Caco-2 (cell line): ENCODE results near the gene ELMOD1. TPM values are rescaled to one million over a fixed set of nuclear protein-coding genes. Genes with fewer than 3 reads are reported as not detected.

Experiments
- BruUV-seq: library from RNA; stranded (reverse); fragments of 400-500 nt; replicated peaks from 2 replicates; lab custom pipeline; 2021; lab: Mats Ljungman, UMichigan
- CTCF ChIA-PET: fragments of 300-600 bp; sonication (Branson Sonifier 250); formaldehyde crosslinking; loops from one replicate; lab custom pipeline; 2022; ENCODE audit warnings: antibody characterized with exemption; lab: Charles Lee
- POLR2A ChIA-PET: fragments of 300-600 bp; sonication (Branson Sonifier 250); formaldehyde crosslinking; loops from one replicate; lab custom pipeline; 2022; ENCODE audit warnings: antibody characterized with exemption; lab: Charles Lee
- DNase-seq, 2 experiments: peaks; one replicate each; pipeline versions ENCODE4 v3.0.0 to v3.0.0-alpha.2; 2020 to 2022
- H3K27me3 ChIP-seq: replicated peaks from 2 replicates; pipeline ENCODE4 v1.6.0; 2011; ENCODE audit warnings: low read length; ENCODE audit not compliant: control insufficient read depth, insufficient read depth
- H3K36me3 ChIP-seq: 2 replicates; pipeline ENCODE4 v1.5.1; 2011; ENCODE audit warnings: low read length; ENCODE audit not compliant: control insufficient read depth, insufficient read depth
- H3K4me1 ChIP-seq: fragments of 250-450 bp; sonication (Bioruptor Pico); 2 replicates; pipeline ENCODE4 v1.5.1; 2020; ENCODE audit warnings: mild to moderate bottlenecking
- H3K4me3 ChIP-seq: 2 replicates; pipeline ENCODE4 v1.5.1; 2011; ENCODE audit warnings: low read depth, mild to moderate bottlenecking, control low read depth, low read length
- H3K9me3 ChIP-seq: fragments of 250-450 bp; sonication (Bioruptor Pico); 2 replicates; pipeline ENCODE4 v1.5.1; 2020; ENCODE audit warnings: mild to moderate bottlenecking, moderate library complexity
- H3K27ac Mint-ChIP-seq: one replicate; pipeline ENCODE4 v1.8.0; 2022; ENCODE audit warnings: mixed read lengths; ENCODE audit not compliant: unreplicated experiment
- H3K27me3 Mint-ChIP-seq: one replicate; pipeline ENCODE4 v1.8.0; 2022; ENCODE audit warnings: mixed read lengths; ENCODE audit not compliant: insufficient read depth, unreplicated experiment
- H3K36me3 Mint-ChIP-seq: one replicate; pipeline ENCODE4 v1.8.0; 2022; ENCODE audit warnings: mild to moderate bottlenecking, mixed read lengths; ENCODE audit not compliant: insufficient read depth, unreplicated experiment
- H3K4me1 Mint-ChIP-seq: one replicate; pipeline ENCODE4 v1.8.0; 2022; ENCODE audit warnings: low read depth, mixed read lengths; ENCODE audit not compliant: unreplicated experiment
- H3K4me3 Mint-ChIP-seq: one replicate; pipeline ENCODE4 v1.8.0; 2022; ENCODE audit warnings: mild to moderate bottlenecking, moderate library complexity, mixed read lengths; ENCODE audit not compliant: unreplicated experiment
- H3K9me3 Mint-ChIP-seq: one replicate; pipeline ENCODE4 v1.8.0; 2022; ENCODE audit warnings: mixed read lengths; ENCODE audit not compliant: unreplicated experiment
- intact Hi-C: fragments of 100-400 bp; cut with micrococcal nuclease; formaldehyde crosslinking; loops from one replicate; pipeline ENCODE4 v1.10.0; 2022; ENCODE audit not compliant: unreplicated experiment
- total RNA-seq: library from RNA; stranded (reverse); gene quantifications from 2 replicates; pipeline ENCODE4 v1.2.3, GENCODE V29; 2022
- TF ChIP-seq, protein P1 (sequence below), 2 experiments: fragments of 200-600 bp in 1 of 2; IDR thresholded peaks; 1 replicate in 1 of 2; 2 replicates in 1 of 2; pipeline versions ENCODE4 v1.5.1 to v1.8.0; 2011 to 2022; ENCODE audit warnings: antibody characterized with exemption in 1 of 2, control low read depth in 1 of 2, inconsistent platforms in 1 of 2, low read depth in 1 of 2, low read length in 1 of 2, mild to moderate bottlenecking in 1 of 2, moderate library complexity in 1 of 2; ENCODE audit not compliant: insufficient read depth in 1 of 2, severe bottlenecking in 1 of 2, unreplicated experiment in 1 of 2

ELMOD1 gene
- total RNA-seq, 1 experiment from 2014 or later = not detected

GRCh38 chr11:107621081-107621480 lies 30.1 kb downstream of the ELMOD1 start:
- H3K9me3 Mint-ChIP-seq = no peaks in the 10 kb centered on the region
- POLR2A ChIA-PET = no interaction called here
- Histone ChIP-seq H3K4me3 (no peak overlapping the region), H3K4me1 (no peaks in the 10 kb centered on the region), H3K27me3 (0 out of 2 replicates have a peak, but pooled peaks cover 3% of the 10 kb centered on the region), H3K9me3 (no peaks in the 10 kb centered on the region), H3K36me3 (no peaks in the 10 kb centered on the region)
- H3K27ac Mint-ChIP-seq = no peak overlapping the region
- CTCF ChIA-PET = no interaction called here
- intact Hi-C loops = no loop called here
- TF ChIP-seq, protein P1, sequence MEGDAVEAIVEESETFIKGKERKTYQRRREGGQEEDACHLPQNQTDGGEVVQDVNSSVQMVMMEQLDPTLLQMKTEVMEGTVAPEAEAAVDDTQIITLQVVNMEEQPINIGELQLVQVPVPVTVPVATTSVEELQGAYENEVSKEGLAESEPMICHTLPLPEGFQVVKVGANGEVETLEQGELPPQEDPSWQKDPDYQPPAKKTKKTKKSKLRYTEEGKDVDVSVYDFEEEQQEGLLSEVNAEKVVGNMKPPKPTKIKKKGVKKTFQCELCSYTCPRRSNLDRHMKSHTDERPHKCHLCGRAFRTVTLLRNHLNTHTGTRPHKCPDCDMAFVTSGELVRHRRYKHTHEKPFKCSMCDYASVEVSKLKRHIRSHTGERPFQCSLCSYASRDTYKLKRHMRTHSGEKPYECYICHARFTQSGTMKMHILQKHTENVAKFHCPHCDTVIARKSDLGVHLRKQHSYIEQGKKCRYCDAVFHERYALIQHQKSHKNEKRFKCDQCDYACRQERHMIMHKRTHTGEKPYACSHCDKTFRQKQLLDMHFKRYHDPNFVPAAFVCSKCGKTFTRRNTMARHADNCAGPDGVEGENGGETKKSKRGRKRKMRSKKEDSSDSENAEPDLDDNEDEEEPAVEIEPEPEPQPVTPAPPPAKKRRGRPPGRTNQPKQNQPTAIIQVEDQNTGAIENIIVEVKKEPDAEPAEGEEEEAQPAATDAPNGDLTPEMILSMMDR (IDR thresholded peaks at IDR 0.05; ENCODE audit: insufficient read depth in 1 of 2, low read depth in 1 of 2, low read length in 1 of 2, severe bottlenecking in 1 of 2, unreplicated experiment in 1 of 2) = no peak
- BruUV-seq = no TSS peak
- no peaks in the 10 kb centered on the region for H3K36me3 Mint-ChIP-seq
- H3K4me3 Mint-ChIP-seq = no peak overlapping the region
- no peaks in the 10 kb centered on the region for H3K4me1 Mint-ChIP-seq
- H3K27me3 Mint-ChIP-seq = peaks cover 37% of the 10 kb centered on the region
- DNase-seq = no peak

DNA sequence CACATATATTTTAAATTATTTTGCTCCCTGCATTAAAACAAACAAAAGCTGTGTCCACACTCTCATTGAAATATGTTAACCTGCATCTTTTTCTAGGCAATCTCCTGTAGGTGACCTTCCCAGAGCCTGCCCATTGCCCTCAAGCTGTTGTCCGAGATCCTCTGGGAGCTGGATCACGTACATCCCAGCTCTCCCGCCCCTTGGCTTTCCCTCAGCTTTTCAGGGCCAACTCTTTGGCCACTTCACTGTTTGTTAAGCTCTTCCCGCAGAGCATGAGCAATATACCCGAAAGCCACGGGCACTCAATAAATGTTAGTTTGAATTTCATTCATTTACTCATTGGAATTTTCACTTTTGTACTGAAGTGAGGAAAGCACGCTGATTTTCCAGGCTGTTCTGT lies 32.2 kb downstream of the ELMOD1 start:
- intact Hi-C loops = no loop called here
- BruUV-seq = no TSS peak

DNA sequence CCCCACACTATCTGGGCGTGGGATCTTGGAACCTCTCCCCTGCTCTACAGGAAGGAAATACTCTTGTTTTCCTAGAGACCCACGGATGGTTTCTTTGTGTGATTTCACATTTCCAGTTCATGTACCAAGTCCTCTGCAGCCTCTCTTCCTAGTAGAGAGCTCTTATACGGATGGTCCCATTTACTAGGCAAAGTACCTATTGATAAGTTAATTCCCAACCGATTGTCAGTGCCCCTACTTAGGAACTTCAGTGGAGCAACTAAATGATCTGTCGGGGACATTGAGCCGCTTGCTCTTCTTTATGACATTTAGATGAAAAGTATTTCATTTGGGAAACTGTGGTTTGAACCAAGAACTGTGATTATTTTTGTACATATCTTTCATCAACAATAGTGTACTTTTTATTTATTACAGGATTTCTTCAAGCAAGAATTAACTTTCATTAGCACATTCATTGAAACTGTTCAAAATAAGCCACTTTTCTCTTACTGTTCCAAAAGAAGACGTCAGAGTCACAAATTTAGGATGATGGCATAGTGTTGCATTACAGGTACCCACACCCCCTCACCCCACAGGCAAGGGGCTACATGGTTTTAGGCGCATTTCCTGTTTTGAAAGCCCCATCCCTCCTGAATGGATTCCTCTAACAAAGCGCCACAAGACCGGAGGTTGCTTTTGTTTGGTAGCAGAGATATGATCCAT lies 34.2 kb downstream of the ELMOD1 start:
- Mint-ChIP-seq H3K9me3 (no peaks in the 10 kb centered on the region), H3K27me3 (peaks cover 39% of the 10 kb centered on the region), H3K36me3 (no peaks in the 10 kb centered on the region), H3K27ac (no peak overlapping the region), H3K4me1 (no peaks in the 10 kb centered on the region), H3K4me3 (no peak overlapping the region)
- intact Hi-C loops = no loop called here
- DNase-seq = no peak
- H3K4me1 ChIP-seq = no peaks in the 10 kb centered on the region
- POLR2A ChIA-PET = no interaction called here
- H3K4me3 ChIP-seq = no peak overlapping the region
- CTCF ChIA-PET = no interaction called here
- no peaks in the 10 kb centered on the region for H3K9me3 ChIP-seq
- no TSS peak for BruUV-seq
- TF ChIP-seq, protein P1 (IDR thresholded peaks at IDR 0.05; ENCODE audit: insufficient read depth in 1 of 2, low read depth in 1 of 2, low read length in 1 of 2, severe bottlenecking in 1 of 2, unreplicated experiment in 1 of 2) = no peak
- no peaks in the 10 kb centered on the region for H3K36me3 ChIP-seq
- no peaks in the 10 kb centered on the region; the same call in 1 of the 2 replicates for H3K27me3 ChIP-seq

More for the DNA sequence above, 32.2 kb downstream of the ELMOD1 start:
- H3K27me3 Mint-ChIP-seq = peaks cover 36% of the 10 kb centered on the region
- H3K27ac Mint-ChIP-seq = no peak overlapping the region
- H3K4me3 Mint-ChIP-seq = no peak overlapping the region
- no peak for DNase-seq
- ChIA-PET CTCF (no interaction called here), POLR2A (interaction anchor here (0.6 kb wide), 1 partner anchor 273 kb away, joined by 3 read pairs; no protein-coding TSS in a partner anchor)
- TF ChIP-seq, protein P1 (IDR thresholded peaks at IDR 0.05; ENCODE audit: insufficient read depth in 1 of 2, low read depth in 1 of 2, low read length in 1 of 2, severe bottlenecking in 1 of 2, unreplicated experiment in 1 of 2) = no peak
- Histone ChIP-seq H3K4me3 (no peak overlapping the region), H3K36me3 (no peaks in the 10 kb centered on the region), H3K4me1 (no peaks in the 10 kb centered on the region), H3K9me3 (no peaks in the 10 kb centered on the region), H3K27me3 (0 out of 2 replicates have a peak, but pooled peaks cover under 1% of the 10 kb centered on the region)
- no peaks in the 10 kb centered on the region for H3K9me3 Mint-ChIP-seq
- H3K4me1 Mint-ChIP-seq = no peaks in the 10 kb centered on the region
- H3K36me3 Mint-ChIP-seq = no peaks in the 10 kb centered on the region
